22Rv1 (cell line): ENCODE measurements around the gene WBP1L.

Source experiments
- CTCF ChIP-seq: fragments of 450-650 bp; IDR thresholded peaks from 2 replicates; pipeline ENCODE4 v1.5.1; 2017; ENCODE audit warnings: mild to moderate bottlenecking
- ZFX ChIP-seq: fragments of 450-650 bp; IDR thresholded peaks from 2 replicates; pipeline ENCODE4 v1.6.1; 2017; ENCODE audit warnings: antibody characterized with exemption, borderline replicate concordance

DNA sequence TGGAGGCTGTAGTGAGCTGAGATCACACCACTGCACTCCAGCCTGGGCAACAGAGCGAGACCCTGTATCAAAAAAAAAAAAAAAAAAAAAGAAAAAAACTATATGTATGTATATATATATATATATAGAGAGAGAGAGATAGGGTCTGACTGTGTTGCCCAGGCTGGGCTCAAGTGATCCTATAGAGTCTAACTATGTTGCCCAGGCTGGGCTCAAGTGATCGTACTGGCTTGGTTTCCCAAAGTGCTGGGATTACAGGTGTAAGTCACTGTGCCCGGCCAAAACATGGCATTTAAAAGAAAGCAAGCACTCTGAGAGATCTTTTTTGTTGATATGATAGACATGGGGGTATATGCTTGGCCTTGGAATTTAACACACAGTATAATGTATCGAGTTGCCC is 73.4 kb downstream of the WBP1L start:
- TF ChIP-seq CTCF (no peak), ZFX (no peak)
